HG03280 (cell line): ENCODE measurements around the gene PRPS2.

Experiments used
- ATAC-seq: cut with Tn5 transposase; IDR thresholded peaks from one replicate; pipeline ENCODE4 v1.9.1; 2021; ENCODE audit warnings: mild to moderate bottlenecking, moderate library complexity; ENCODE audit not compliant: unreplicated experiment

The PRPS2 gene

DNA sequence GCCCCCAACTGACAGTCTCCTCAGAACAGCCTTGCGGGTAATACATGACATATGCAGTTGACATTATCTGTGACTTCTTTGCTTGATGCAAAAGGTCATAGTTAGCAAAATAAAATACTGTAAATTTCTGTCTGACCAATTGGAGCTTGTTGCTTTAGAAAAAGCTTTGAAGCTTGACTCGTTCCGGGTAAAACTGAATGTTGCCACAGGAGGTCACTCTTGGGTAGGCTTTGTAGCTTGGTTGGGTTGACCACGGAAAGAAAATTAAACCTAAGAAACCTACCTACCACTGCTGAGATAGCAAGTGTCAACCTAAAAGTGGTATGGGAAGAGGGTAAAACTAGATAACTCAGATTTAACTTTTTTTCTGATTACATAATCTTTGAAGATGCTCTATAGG lies 23.2 kb downstream of the PRPS2 start:
- ATAC-seq: peak; percentile 78

DNA sequence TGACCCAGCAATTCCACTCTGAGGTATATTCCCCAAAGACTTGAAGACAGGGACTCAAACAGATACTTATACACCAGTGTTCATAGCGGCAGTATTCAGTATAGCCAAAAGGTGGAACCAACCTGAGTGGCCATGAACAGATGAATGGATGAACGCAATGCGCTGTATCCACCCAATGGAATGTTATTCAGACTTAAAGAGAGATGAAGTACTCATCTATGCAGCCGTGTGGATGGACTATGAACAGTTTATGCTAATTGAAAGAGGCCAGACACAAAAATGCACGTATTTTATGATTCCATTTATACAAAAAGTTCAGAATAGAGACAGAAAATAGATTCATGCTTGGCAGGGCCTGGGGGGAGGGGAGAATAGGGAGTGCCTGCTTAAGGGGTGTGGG lies 26.3 kb downstream of the PRPS2 start:
- ATAC-seq: no peak

DNA sequence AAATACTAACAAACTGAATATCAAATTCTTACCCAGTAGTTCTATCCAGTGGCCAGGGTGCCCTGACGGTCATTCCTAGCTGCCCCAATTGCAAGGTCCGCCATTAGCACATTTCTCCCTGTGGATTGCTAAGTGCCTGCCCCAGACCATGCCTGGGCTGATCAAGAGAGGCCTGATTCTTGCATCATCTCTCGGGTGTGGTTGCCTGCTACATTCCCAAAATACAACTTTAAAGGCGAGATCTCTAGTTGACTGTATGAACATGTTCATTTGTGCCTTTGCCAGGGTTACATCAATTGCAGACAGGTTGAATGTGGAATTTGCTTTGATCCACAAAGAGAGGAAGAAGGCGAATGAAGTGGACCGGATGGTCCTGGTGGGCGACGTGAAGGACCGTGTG lies 28.0 kb downstream of the PRPS2 start:
- no peak for ATAC-seq

- no peak for ATAC-seq
Observed at GRCh38 chrX:12820737-12821136, 29.5 kb downstream of the PRPS2 start.

DNA sequence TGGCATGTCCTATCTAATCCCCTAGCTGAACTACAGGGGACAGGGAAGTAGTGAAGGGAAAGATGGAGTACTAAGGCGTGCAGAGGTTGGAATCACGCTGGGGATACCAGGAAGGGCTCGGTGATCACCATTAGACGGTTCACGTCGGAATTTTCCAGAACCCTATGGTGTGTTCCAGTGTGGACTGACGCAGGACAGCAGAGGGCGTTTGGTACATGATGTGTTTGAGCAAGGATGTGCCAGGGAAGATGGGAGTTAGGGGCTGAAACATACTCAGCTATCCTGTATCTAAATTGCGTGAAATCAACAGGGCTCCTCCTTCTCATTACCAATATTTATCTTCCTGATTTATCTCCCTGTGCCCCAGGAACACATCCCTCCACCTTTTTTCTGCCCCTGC lies 33.7 kb downstream of the PRPS2 start:
- no peak for ATAC-seq

DNA sequence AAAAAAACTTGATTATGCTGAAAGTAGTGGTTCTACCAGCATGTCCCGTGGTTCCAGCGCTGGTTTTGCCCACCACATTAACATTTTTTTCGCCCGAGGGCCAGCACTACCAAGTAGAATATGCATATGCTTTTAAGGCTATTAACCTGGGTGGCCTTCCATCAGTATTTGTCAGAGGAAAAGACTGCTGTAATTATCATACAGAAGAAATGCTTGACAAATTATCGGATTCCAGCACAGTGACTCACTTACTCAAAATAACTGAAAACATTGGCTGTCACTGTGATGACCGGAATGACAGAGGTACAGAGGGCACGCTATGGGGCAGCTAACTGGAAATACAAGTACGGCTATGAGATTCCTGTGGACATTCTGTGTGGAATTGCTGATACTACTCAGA lies 34.6 kb downstream of the PRPS2 start:
- ATAC-seq: no peak

- ATAC-seq: peak; percentile 17
Observed at GRCh38 chrX:12843061-12843667, 52.0 kb downstream of the PRPS2 start.

GRCh38 chrX:12843668-12844279 lies 52.6 kb downstream of the PRPS2 start:
- peak; percentile 94 for ATAC-seq

DNA sequence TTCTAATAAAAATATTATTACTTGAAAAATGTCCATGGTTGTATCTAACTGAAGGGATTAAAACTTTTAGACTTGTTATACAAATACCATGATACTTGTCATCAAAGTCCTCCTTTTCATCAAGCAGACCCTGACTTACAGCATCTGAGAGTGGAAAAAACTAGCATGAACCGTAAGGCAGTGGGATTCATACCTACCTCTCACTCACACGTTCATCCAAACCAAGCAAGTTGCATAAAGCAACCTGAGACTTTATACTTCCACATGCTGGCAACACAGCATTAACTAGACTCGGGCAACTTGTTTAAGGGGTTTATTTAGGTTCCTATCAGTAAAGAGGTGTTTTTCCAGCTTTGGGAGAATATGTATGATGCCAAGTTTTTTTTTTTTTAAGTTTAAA lies 53.1 kb downstream of the PRPS2 start:
- ATAC-seq: peak; percentile 34

GRCh38 chrX:12865359-12865758 lies 74.1 kb downstream of the PRPS2 start:
- ATAC-seq: no peak

- ATAC-seq: no peak
Observed at GRCh38 chrX:12866451-12867377, 75.5 kb downstream of the PRPS2 start, which contains the start of gene TLR7. Gene TLR7, plus strand, starts transcription at chrX:12867072. Its CDS starts 507 bp downstream, at chrX:12867579.

DNA sequence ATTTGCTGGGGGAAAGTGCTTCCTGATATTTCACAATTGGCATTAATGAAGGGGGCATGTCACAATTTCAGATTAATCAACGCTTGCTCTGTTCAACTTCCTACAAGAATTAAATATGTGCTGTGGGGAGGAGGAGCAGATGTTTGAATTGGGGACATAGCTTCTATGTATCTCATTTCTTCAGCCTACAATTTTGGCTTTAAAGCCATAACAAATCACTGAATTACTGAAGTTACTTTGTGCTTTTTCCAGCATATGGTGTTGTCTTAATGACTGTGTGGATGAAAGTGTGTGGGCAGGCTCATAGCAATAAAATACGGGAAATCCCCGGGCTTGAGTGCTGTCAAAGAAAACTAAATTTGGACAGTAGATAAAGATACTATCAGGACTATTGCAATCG lies 76.5 kb downstream of the PRPS2 start:
- ATAC-seq: no peak

- ATAC-seq: no peak
Observed at GRCh38 chrX:12868747-12869146, 77.5 kb downstream of the PRPS2 start.

DNA sequence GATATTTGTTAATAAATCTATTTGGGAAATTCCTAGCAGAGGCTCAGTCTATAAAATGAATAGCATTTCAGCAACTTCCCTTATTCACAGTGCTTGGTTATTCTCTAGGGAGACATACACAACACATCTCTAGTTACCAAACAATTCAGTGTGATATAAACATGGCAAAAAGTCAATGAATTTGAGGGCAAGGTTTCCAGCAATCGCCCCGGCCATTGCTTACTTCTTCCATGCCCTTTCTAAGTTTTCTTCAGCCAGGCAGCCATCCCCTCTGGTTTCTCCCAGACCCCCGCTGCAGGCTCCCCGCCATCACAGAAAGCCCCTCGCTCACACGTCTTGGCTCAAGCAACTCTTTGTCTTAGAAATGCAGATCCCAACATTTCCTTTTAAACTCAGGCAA lies 80.0 kb downstream of the PRPS2 start:
- ATAC-seq: no peak

DNA sequence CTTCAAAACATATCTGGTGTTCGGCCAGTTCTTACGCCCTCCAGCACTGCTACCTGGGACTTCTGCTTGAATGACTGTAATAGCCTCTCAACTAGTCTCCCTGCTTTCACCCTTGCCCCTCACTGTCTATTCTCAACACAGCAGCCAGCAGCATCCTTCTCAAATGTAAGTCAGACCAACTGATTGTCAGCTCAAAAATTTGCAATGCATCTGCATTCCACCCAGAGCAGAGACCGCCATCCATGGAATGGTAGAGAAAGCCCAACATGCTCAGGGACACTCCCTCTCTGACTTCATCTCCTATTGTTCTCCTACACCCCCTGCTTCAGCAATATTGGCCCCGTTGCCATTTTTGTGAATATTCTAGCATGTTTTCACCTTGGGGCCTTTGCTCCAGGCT lies 81.5 kb downstream of the PRPS2 start:
- no peak for ATAC-seq
